A673 (cell line): ENCODE measurements around the gene CDKN2B. TPM values are rescaled to one million over a fixed set of nuclear protein-coding genes. Genes with fewer than 3 reads are reported as not detected.

Experiments
- BruUV-seq: library from RNA; stranded (reverse); fragments of 400-500 nt; replicated peaks from 2 replicates; lab custom pipeline; 2021; lab: Mats Ljungman, UMichigan
- CTCF ChIA-PET: fragments of 300-600 bp; sonication (Branson Sonifier 250); formaldehyde crosslinking; loops from one replicate; lab custom pipeline; 2022; ENCODE audit warnings: antibody characterized with exemption; lab: Charles Lee
- POLR2A ChIA-PET: fragments of 300-600 bp; sonication (Branson Sonifier 250); formaldehyde crosslinking; loops from one replicate; lab custom pipeline; 2022; ENCODE audit warnings: antibody characterized with exemption; ENCODE audit not compliant: low non-redundant PET; lab: Charles Lee
- DNase-seq: peaks from one replicate; pipeline ENCODE4 v3.0.0-alpha.2; 2015; ENCODE audit warnings: low spot score
- H3K27ac ChIP-seq: fragments of 200-600 bp; sonication (generic); 2 replicates; pipeline ENCODE4 v1.5.1; 2016; ENCODE audit warnings: mixed run types, low read depth, mild to moderate bottlenecking, mixed read lengths, antibody characterized with exemption, low read length; ENCODE audit not compliant: poor library complexity, severe bottlenecking
- H3K27me3 ChIP-seq: fragments of 200-600 bp; sonication (generic); replicated peaks from 2 replicates; pipeline ENCODE4 v1.6.1; 2017; ENCODE audit warnings: mixed run types, low read depth, mild to moderate bottlenecking, mixed read lengths, antibody characterized with exemption, low read length; ENCODE audit not compliant: insufficient read depth, poor library complexity
- H3K36me3 ChIP-seq: fragments of 200-600 bp; sonication (generic); 2 replicates; pipeline ENCODE4 v1.6.1; 2016; ENCODE audit warnings: mixed run types, mild to moderate bottlenecking, mixed read lengths, antibody characterized with exemption, low read length; ENCODE audit not compliant: insufficient read depth, poor library complexity, severe bottlenecking
- H3K4me1 ChIP-seq: fragments of 200-600 bp; sonication (generic); 2 replicates; pipeline ENCODE4 v1.6.1; 2017; ENCODE audit warnings: mixed run types, mild to moderate bottlenecking, mixed read lengths, antibody characterized with exemption, low read length; ENCODE audit not compliant: insufficient read depth, poor library complexity, severe bottlenecking
- H3K4me3 ChIP-seq: fragments of 200-600 bp; sonication (generic); 2 replicates; pipeline ENCODE4 v1.5.1; 2016; ENCODE audit warnings: low read depth, mixed run types, mild to moderate bottlenecking, mixed read lengths, low read length; ENCODE audit not compliant: poor library complexity, severe bottlenecking
- H3K9me3 ChIP-seq: fragments of 200-600 bp; sonication (generic); 2 replicates; pipeline ENCODE4 v1.6.1; 2016; ENCODE audit warnings: mixed run types, low read depth, mild to moderate bottlenecking, mixed read lengths, antibody characterized with exemption, low read length; ENCODE audit not compliant: poor library complexity, severe bottlenecking
- EZH2 ChIP-seq: fragments of 200-600 bp; sonication (generic); IDR thresholded peaks from 2 replicates; pipeline ENCODE4 v1.6.1; 2017; ENCODE audit warnings: borderline replicate concordance, low read depth, mild to moderate bottlenecking, mixed read lengths, antibody characterized with exemption, low read length; ENCODE audit not compliant: poor library complexity, severe bottlenecking
- intact Hi-C: fragments of 100-400 bp; cut with micrococcal nuclease; formaldehyde crosslinking; loops from one replicate; pipeline ENCODE4 v1.10.0; 2022; ENCODE audit not compliant: unreplicated experiment
- total RNA-seq: library from RNA; stranded (reverse); gene quantifications from 2 replicates; pipeline ENCODE4 v1.2.3, GENCODE V29; 2021
- TF ChIP-seq, protein P1 (sequence below): fragments of 300-800, 200-600 bp; sonication (generic); conservative IDR thresholded peaks from 2 replicates; pipeline ENCODE4 v1.5.1; 2017; ENCODE audit warnings: low read depth, mild to moderate bottlenecking, antibody characterized with exemption, low read length, moderate library complexity, mixed read lengths

CDKN2B gene
- total RNA-seq, 1 experiment from 2014 or later: not detected

DNA sequence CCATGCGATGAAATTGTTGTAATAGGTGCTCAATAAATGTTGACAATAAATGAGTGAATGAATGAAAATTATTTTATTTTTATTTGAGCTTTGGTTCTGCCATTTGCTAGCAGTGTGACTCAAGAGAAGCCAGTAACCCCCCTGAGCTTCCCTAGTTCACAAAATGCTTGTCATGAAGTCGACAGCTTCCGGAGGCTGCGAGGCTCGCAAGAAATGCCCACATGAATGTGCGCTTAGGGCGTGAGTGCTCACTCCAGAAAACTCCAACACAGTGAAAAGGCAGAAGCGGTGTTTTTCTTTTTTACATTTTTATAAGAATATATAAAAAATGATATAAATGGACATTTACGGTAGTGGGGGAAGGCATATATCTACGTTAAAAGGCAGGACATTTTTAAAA, 41.4 kb downstream of the CDKN2B start:
- Histone ChIP-seq H3K27me3 (no peaks in the 10 kb centered on the region), H3K36me3 (no peaks in the 10 kb centered on the region), H3K27ac (no peak overlapping the region), H3K4me1 (no peaks in the 10 kb centered on the region), H3K9me3 (no peaks in the 10 kb centered on the region), H3K4me3 (no peak overlapping the region)
- intact Hi-C loops: no loop called here
- TF ChIP-seq, protein P1, sequence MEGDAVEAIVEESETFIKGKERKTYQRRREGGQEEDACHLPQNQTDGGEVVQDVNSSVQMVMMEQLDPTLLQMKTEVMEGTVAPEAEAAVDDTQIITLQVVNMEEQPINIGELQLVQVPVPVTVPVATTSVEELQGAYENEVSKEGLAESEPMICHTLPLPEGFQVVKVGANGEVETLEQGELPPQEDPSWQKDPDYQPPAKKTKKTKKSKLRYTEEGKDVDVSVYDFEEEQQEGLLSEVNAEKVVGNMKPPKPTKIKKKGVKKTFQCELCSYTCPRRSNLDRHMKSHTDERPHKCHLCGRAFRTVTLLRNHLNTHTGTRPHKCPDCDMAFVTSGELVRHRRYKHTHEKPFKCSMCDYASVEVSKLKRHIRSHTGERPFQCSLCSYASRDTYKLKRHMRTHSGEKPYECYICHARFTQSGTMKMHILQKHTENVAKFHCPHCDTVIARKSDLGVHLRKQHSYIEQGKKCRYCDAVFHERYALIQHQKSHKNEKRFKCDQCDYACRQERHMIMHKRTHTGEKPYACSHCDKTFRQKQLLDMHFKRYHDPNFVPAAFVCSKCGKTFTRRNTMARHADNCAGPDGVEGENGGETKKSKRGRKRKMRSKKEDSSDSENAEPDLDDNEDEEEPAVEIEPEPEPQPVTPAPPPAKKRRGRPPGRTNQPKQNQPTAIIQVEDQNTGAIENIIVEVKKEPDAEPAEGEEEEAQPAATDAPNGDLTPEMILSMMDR: no peak
- TF ChIP-seq EZH2: no peak
- no TSS peak for BruUV-seq
- ChIA-PET POLR2A (no interaction called here), CTCF (no interaction called here)
- DNase-seq: no peak

DNA sequence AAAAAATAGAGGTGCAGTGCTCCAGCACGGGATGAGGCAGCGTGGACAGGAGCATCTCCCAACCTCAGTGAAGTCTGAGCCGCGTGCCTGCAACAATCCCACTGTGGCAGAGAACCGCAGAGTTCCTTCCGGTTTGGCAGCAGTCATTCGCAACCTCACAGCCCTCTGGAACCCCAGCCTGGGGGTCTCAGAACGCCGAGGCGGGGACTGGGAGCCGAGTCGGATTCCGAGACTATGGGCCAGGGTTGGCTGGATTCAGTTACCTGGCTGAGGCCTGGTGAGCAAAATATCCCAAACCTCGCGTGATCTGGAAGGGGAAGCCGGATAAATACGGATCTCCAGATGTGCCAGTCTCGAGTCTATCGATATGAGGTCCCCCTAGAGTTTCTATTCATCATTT, 41.9 kb downstream of the CDKN2B start:
- intact Hi-C loops: no loop called here
- ChIA-PET CTCF (no interaction called here), POLR2A (no interaction called here)
- no peaks in the 10 kb centered on the region for H3K27me3 ChIP-seq
- DNase-seq: no peak
- no TSS peak for BruUV-seq
- TF ChIP-seq, protein P1: no peak
- TF ChIP-seq EZH2: no peak
- H3K9me3 ChIP-seq: no peaks in the 10 kb centered on the region
- no peaks in the 10 kb centered on the region for H3K36me3 ChIP-seq
- H3K27ac ChIP-seq: no peak overlapping the region
- no peak overlapping the region for H3K4me3 ChIP-seq
- H3K4me1 ChIP-seq: no peaks in the 10 kb centered on the region

DNA sequence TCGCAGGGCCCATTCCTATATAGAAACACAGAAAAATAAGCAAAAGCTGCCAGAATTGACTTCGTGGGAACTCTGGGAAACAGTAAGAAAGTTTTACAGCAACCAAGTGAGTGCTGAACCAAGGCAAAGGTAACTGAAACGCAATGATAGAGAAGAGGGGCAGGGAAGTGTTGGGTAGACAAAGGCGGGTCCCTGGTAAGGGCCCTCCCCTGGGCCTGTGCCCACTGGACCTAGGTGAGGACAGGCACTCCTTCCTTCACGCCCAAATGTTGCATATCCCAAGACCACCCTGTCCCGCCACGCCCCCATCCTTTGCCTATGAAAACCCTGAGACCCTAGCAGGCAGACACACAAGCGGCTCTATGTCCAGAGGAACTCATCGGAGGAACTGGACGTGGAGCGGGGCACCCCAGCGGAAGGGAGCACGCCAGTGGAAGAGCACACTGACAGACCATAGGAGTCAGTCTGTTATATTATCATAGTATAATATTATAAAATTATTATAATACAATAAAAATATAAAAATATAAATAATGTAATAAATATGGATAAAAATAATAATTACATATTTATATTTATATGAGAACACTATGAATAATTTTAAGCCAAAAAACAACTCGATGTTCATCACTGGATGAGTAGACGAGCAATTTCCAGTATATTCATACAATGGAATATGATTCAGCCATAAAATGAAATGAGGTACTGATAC, 42.8 kb downstream of the CDKN2B start:
- CTCF ChIA-PET: no interaction called here
- no peaks in the 10 kb centered on the region for H3K36me3 ChIP-seq
- H3K27ac ChIP-seq: no peak overlapping the region
- no peak for TF ChIP-seq EZH2
- TF ChIP-seq, protein P1: no peak
- DNase-seq: no peak
- no TSS peak for BruUV-seq
- no peaks in the 10 kb centered on the region for H3K27me3 ChIP-seq
- H3K4me3 ChIP-seq: no peak overlapping the region
- intact Hi-C loops: no loop called here
- no peaks in the 10 kb centered on the region for H3K4me1 ChIP-seq
- POLR2A ChIA-PET: no interaction called here
- H3K9me3 ChIP-seq: no peaks in the 10 kb centered on the region
